Neural cell (in vitro differentiated cells): ENCODE results near the gene VARS2. TPM values are rescaled to one million over a fixed set of nuclear protein-coding genes. Genes with fewer than 3 reads are reported as not detected.
"Not testable (repeated sequence)": the region's sequence is repeated elsewhere in the genome, so short reads cannot be mapped to it uniquely, and the experiment has no call there.

ENCODE experiments used
- H2AFZ ChIP-seq: fragments of 200-600, 300-800 bp; sonication (generic), shearing (Covaris generic); 2 replicates; pipeline ENCODE4 v1.6.0; 2014; ENCODE audit warnings: low read depth, mild to moderate bottlenecking, antibody characterized with exemption, low read length, moderate library complexity
- H3F3A ChIP-seq: fragments of 200-600 bp; shearing (Covaris generic); 2 replicates; pipeline ENCODE4 v1.6.1; 2016; ENCODE audit warnings: mild to moderate bottlenecking, moderate library complexity, mixed read lengths, antibody characterized with exemption, low read length; ENCODE audit not compliant: insufficient read depth, poor library complexity, severe bottlenecking
- H3K27ac ChIP-seq: fragments of 200-600, 300-800 bp; sonication (generic), shearing (Covaris generic); 2 replicates; pipeline ENCODE4 v1.5.1; 2014; ENCODE audit warnings: mild to moderate bottlenecking, low read length, moderate library complexity
- H3K27me3 ChIP-seq: fragments of 300-800, 200-600 bp; sonication (generic), shearing (Covaris generic); 2 replicates; pipeline ENCODE4 v1.6.0; 2014; ENCODE audit warnings: mild to moderate bottlenecking, low read depth, low read length, moderate library complexity; ENCODE audit not compliant: insufficient read depth
- H3K36me3 ChIP-seq: fragments of 300-800, 200-600 bp; sonication (generic), shearing (Covaris generic); 2 replicates; pipeline ENCODE4 v1.5.1; 2014; ENCODE audit warnings: mild to moderate bottlenecking, antibody characterized with exemption, low read length, moderate library complexity; ENCODE audit not compliant: insufficient read depth
- H3K4me2 ChIP-seq: fragments of 300-800, 200-600 bp; sonication (generic), shearing (Covaris generic); 2 replicates; pipeline ENCODE4 v1.6.0; 2014; ENCODE audit warnings: mild to moderate bottlenecking, low read length
- H3K4me3 ChIP-seq: fragments of 300-800, 200-600 bp; sonication (generic), shearing (Covaris generic); 2 replicates; pipeline ENCODE4 v1.5.1; 2014; ENCODE audit warnings: mild to moderate bottlenecking, low read length, moderate library complexity
- H3K79me2 ChIP-seq: fragments of 200-600 bp; shearing (Covaris generic); replicated peaks from 2 replicates; pipeline ENCODE4 v1.6.0; 2014; ENCODE audit warnings: mild to moderate bottlenecking, low read length, moderate library complexity; ENCODE audit not compliant: insufficient read depth
- H3K9ac ChIP-seq: fragments of 300-800, 200-600 bp; sonication (generic), shearing (Covaris generic); 2 replicates; pipeline ENCODE4 v1.6.1; 2016; ENCODE audit warnings: mild to moderate bottlenecking, low read length, mixed read lengths
- H3K9me2 ChIP-seq: fragments of 200-600 bp; shearing (Covaris generic); 2 replicates; pipeline ENCODE4 v1.6.1; 2016; ENCODE audit warnings: mild to moderate bottlenecking, low read length, mixed read lengths; ENCODE audit not compliant: insufficient read depth
- H3K9me3 ChIP-seq: fragments of 200-600, 300-800 bp; sonication (generic), shearing (Covaris generic); 2 replicates; pipeline ENCODE4 v1.6.1; 2016; ENCODE audit warnings: mild to moderate bottlenecking, mixed run types, low read length, moderate library complexity, mixed read lengths
- H4K20me1 ChIP-seq: fragments of 200-600 bp; shearing (Covaris generic); 2 replicates; pipeline ENCODE4 v1.6.1; 2016; ENCODE audit warnings: mild to moderate bottlenecking, mixed run types; ENCODE audit not compliant: insufficient read depth
- EP300 ChIP-seq: fragments of 450-650 bp; conservative IDR thresholded peaks from 2 replicates; pipeline ENCODE4 v1.6.1; 2014; ENCODE audit warnings: antibody characterized with exemption, mild to moderate bottlenecking, moderate library complexity; ENCODE audit not compliant: poor library complexity, severe bottlenecking
- EZH2 ChIP-seq: fragments of 200-600, 300-800 bp; shearing (Covaris generic), sonication (generic); IDR thresholded peaks from 2 replicates; pipeline ENCODE4 v1.6.1; 2014; ENCODE audit warnings: antibody characterized with exemption, low read length, borderline replicate concordance, mild to moderate bottlenecking; ENCODE audit not compliant: insufficient read depth, poor library complexity, severe bottlenecking
- MXI1 ChIP-seq: fragments of 450-650 bp; conservative IDR thresholded peaks from 2 replicates; pipeline ENCODE4 v1.6.1; 2014; ENCODE audit warnings: antibody characterized with exemption, mild to moderate bottlenecking; ENCODE audit not compliant: poor library complexity, severe bottlenecking
- POLR2AphosphoS5 ChIP-seq: IDR thresholded peaks from 2 replicates; pipeline ENCODE4 v1.6.1; 2012
- RAD21 ChIP-seq: fragments of 450-650 bp; conservative IDR thresholded peaks from 2 replicates; pipeline ENCODE4 v1.6.1; 2014; ENCODE audit warnings: antibody characterized with exemption, mild to moderate bottlenecking, moderate library complexity
- REST ChIP-seq: IDR thresholded peaks from 2 replicates; pipeline ENCODE4 v1.6.1; 2012; ENCODE audit warnings: borderline replicate concordance
- SMC3 ChIP-seq: fragments of 450-650 bp; conservative IDR thresholded peaks from 2 replicates; pipeline ENCODE4 v1.6.1; 2014; ENCODE audit warnings: antibody characterized with exemption, mild to moderate bottlenecking, moderate library complexity; ENCODE audit not compliant: poor library complexity
- TAF1 ChIP-seq: IDR thresholded peaks from 2 replicates; pipeline ENCODE4 v1.6.1; 2012; ENCODE audit warnings: low read depth
- polyA plus RNA-seq: library from polyadenylated mRNA; depleted of rRNA; stranded (reverse); fragments of >200 nt; gene quantifications from 2 replicates; pipeline ENCODE4 v1.2.3, GENCODE V29; 2014
- TF ChIP-seq, protein P1 (sequence below): fragments of 450-650 bp; IDR thresholded peaks from 2 replicates; pipeline ENCODE4 v1.5.1; 2014; ENCODE audit warnings: antibody characterized with exemption, mild to moderate bottlenecking, moderate library complexity; ENCODE audit not compliant: poor library complexity, severe bottlenecking

VARS2 gene
- polyA plus RNA-seq, 1 donor from 2014 or later, result 93.4 TPM

- Histone ChIP-seq H3K79me2 (peaks cover 4% of the 10 kb centered on the region), H3K4me3 (no peak overlapping the region), H3K4me2 (no peak overlapping the region), H2AFZ (no peak overlapping the region), H3K27ac (no peak overlapping the region), H3K36me3 (no peaks in the 10 kb centered on the region), H3F3A (no peaks in the 10 kb centered on the region), H3K9me2 (no peaks in the 10 kb centered on the region), H4K20me1 (no peaks in the 10 kb centered on the region), H3K9me3 (peaks cover 4% of the 10 kb centered on the region), H3K27me3 (no peaks in the 10 kb centered on the region), H3K9ac (no peak overlapping the region)
- TF ChIP-seq EZH2 (no peak), POLR2AphosphoS5 (no peak), MXI1 (no peak), REST (no peak), RAD21 (no peak), EP300 (no peak), SMC3 (no peak), TAF1 (no peak)
- TF ChIP-seq, protein P1, sequence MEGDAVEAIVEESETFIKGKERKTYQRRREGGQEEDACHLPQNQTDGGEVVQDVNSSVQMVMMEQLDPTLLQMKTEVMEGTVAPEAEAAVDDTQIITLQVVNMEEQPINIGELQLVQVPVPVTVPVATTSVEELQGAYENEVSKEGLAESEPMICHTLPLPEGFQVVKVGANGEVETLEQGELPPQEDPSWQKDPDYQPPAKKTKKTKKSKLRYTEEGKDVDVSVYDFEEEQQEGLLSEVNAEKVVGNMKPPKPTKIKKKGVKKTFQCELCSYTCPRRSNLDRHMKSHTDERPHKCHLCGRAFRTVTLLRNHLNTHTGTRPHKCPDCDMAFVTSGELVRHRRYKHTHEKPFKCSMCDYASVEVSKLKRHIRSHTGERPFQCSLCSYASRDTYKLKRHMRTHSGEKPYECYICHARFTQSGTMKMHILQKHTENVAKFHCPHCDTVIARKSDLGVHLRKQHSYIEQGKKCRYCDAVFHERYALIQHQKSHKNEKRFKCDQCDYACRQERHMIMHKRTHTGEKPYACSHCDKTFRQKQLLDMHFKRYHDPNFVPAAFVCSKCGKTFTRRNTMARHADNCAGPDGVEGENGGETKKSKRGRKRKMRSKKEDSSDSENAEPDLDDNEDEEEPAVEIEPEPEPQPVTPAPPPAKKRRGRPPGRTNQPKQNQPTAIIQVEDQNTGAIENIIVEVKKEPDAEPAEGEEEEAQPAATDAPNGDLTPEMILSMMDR, result no peak
Observed at GRCh38 chr6:30873137-30873640, 40.8 kb upstream of the VARS2 start.

GRCh38 chr6:30873795-30874194 is 40.2 kb upstream of the VARS2 start:
- H3K27ac ChIP-seq, H3K9me3 ChIP-seq, H4K20me1 ChIP-seq, H3K9ac ChIP-seq, H3K79me2 ChIP-seq, H3K9me2 ChIP-seq, H3K27me3 ChIP-seq, H2AFZ ChIP-seq, H3K36me3 ChIP-seq, H3K4me3 ChIP-seq, H3K4me2 ChIP-seq, H3F3A ChIP-seq: not testable (repeated sequence)
